GF-D8 (cell line): ENCODE measurements around the gene DNASE2.

ENCODE experiments used
- DNase-seq: peaks from one replicate; lab custom pipeline; 2025; lab: John Stamatoyannopoulos, UW

DNASE2 gene

DNA sequence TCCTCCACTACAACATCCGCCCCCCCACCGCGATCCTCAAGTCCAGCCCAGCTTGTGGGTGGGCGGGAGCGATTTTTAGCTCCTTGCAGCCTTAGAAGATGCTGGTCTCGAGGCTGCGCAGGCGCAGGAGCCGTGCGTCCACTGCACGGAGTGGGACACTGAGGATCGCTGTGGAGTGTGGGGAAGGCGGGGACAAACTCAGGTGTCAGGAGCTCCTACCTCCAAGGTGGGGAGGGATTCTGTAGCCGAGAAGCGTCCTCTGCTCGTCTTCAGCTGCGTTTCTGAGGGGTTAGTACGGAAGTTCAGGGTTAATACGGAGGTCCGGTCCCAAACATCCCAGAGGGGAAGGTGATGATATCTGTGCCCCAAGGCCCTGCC, 46.7 kb downstream of the DNASE2 start, which contains the start of gene RTBDN:
TSS of gene RTBDN (minus strand) at position 14 of the 378 bp plus-strand sequence. CDS start 4,600 bp downstream, outside the sequence.
- no peak for DNase-seq

- no peak for DNase-seq
Observed at GRCh38 chr19:12833738-12834565, 47.3 kb downstream of the DNASE2 start.

GRCh38 chr19:12833418-12833737, 47.9 kb downstream of the DNASE2 start:
- DNase-seq = no peak

GRCh38 chr19:12828494-12828893, 52.8 kb downstream of the DNASE2 start:
- DNase-seq = no peak

DNA sequence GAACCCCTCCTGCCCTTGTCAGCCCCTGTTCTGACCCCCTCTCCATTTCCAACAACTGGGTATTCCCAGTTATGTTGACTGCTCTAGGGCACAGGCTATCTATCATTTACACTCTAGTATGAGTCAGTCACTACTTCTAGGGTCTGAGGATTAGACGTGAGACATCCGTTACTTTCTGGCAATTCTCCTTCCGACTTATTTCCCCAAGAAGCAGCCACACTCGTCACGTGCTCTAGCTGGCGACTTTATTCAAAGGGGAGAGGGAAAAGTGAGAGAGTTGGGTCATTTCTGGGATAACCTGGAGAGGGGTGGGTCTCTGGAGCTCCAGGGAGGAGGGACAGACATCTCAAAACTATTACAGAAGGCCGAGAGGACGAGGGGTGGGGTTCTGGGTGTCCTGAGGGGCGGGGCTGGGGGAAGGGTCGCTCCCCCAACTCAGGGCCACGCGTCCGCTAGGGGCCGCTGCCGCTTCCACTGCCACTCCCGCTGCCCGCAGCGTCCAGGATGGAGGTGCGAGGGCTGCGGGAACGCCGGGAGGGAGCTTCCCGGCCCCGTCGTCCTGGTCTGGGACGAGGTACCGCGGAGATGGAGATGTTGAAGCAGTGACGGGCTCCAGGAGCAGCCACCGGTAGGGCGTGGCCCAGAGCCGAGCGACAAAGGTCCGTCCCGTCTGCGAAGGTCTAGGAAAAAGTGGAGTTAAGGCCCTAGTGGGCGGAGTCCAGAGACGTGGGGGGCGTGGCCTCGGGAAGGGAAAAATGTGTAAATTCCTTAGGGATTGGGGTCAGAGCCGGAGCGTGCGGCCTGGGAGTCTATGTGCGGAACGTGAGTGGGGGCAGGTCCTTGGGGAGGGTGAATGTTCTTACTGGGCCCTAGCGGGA, 55.8 kb downstream of the DNASE2 start:
- DNase-seq = no peak
